ENCODE data around the gene PEX11G. TPM values are rescaled to one million over a fixed set of nuclear protein-coding genes. Genes with fewer than 3 reads are reported as not detected.

PEX11G gene
- total and polyA plus RNA-seq, 9 of the 15 experiments (the other 6 are each of a cell fraction or from before 2014, with no cell fraction given) = 0.07 to 3.2 (median 0.70) TPM; not detected in 1

DNA sequence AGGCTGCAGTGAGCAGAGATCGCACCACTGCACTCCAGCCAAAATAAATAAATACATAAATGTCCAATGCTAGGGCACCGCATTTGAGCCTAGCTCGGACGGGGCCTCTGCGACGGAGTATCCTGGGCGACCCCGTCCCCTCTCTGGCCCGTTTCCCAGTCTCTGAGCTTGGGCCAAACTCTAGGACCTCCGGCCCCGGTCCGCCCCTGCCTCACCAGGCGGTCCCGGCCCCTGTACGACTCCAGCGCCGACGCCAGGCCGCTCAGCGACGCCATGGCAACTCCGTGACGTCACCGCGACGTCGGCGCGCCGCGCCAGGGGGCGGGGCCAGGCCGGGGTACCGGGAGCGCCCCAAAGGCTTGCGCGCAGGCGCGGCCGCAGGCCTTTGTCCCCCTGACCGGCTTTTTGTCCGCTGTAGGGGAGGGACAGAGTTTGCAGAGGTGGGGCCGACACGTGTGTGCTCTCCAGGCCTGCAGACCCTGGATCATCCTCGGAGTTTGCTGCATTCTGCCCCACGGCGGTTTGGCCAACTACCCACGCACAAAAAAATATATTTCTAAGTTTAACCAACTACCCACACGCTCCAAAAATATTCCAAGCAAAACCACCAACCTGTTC lies at the start of gene PEX11G (continued):
- TF ChIP-seq, protein P1, sequence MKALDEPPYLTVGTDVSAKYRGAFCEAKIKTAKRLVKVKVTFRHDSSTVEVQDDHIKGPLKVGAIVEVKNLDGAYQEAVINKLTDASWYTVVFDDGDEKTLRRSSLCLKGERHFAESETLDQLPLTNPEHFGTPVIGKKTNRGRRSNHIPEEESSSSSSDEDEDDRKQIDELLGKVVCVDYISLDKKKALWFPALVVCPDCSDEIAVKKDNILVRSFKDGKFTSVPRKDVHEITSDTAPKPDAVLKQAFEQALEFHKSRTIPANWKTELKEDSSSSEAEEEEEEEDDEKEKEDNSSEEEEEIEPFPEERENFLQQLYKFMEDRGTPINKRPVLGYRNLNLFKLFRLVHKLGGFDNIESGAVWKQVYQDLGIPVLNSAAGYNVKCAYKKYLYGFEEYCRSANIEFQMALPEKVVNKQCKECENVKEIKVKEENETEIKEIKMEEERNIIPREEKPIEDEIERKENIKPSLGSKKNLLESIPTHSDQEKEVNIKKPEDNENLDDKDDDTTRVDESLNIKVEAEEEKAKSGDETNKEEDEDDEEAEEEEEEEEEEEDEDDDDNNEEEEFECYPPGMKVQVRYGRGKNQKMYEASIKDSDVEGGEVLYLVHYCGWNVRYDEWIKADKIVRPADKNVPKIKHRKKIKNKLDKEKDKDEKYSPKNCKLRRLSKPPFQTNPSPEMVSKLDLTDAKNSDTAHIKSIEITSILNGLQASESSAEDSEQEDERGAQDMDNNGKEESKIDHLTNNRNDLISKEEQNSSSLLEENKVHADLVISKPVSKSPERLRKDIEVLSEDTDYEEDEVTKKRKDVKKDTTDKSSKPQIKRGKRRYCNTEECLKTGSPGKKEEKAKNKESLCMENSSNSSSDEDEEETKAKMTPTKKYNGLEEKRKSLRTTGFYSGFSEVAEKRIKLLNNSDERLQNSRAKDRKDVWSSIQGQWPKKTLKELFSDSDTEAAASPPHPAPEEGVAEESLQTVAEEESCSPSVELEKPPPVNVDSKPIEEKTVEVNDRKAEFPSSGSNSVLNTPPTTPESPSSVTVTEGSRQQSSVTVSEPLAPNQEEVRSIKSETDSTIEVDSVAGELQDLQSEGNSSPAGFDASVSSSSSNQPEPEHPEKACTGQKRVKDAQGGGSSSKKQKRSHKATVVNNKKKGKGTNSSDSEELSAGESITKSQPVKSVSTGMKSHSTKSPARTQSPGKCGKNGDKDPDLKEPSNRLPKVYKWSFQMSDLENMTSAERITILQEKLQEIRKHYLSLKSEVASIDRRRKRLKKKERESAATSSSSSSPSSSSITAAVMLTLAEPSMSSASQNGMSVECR (CRISPR knock-in tag; IDR thresholded peaks at IDR 0.05) = peak; percentile 30; the same call in 1 of the 2 replicates
- TF ChIP-seq NR3C1 (CRISPR knock-in tag; IDR thresholded peaks at IDR 0.05) (no peak), ZSCAN32 (CRISPR knock-in tag; IDR thresholded peaks at IDR 0.05) (no peak), PTBP1 (IDR thresholded peaks at IDR 0.05; ENCODE audit: low read depth, low read length) (no peak), ERF (CRISPR knock-in tag; IDR thresholded peaks at IDR 0.05) (no peak), U2AF2 (optimal IDR thresholded peaks at IDR 0.05; ENCODE audit: low read depth, low read length) (no peak), ZNF551 (CRISPR knock-in tag; IDR thresholded peaks at IDR 0.05) (no peak), ZNF121 (CRISPR knock-in tag; conservative IDR thresholded peaks at IDR 0.05) (no peak), ZFP30 (CRISPR knock-in tag; IDR thresholded peaks at IDR 0.05; ENCODE audit: borderline replicate concordance) (no peak), SMAD3 (CRISPR knock-in tag; conservative IDR thresholded peaks at IDR 0.05) (no peak), ARID2 (IDR thresholded peaks at IDR 0.05) (no peak), ZFX (CRISPR knock-in tag; IDR thresholded peaks at IDR 0.05) (peak; percentile 94), POLR2AphosphoS2 (IDR thresholded peaks at IDR 0.05; ENCODE audit: low read length) (no peak)
- TF ChIP-seq, protein P2, sequence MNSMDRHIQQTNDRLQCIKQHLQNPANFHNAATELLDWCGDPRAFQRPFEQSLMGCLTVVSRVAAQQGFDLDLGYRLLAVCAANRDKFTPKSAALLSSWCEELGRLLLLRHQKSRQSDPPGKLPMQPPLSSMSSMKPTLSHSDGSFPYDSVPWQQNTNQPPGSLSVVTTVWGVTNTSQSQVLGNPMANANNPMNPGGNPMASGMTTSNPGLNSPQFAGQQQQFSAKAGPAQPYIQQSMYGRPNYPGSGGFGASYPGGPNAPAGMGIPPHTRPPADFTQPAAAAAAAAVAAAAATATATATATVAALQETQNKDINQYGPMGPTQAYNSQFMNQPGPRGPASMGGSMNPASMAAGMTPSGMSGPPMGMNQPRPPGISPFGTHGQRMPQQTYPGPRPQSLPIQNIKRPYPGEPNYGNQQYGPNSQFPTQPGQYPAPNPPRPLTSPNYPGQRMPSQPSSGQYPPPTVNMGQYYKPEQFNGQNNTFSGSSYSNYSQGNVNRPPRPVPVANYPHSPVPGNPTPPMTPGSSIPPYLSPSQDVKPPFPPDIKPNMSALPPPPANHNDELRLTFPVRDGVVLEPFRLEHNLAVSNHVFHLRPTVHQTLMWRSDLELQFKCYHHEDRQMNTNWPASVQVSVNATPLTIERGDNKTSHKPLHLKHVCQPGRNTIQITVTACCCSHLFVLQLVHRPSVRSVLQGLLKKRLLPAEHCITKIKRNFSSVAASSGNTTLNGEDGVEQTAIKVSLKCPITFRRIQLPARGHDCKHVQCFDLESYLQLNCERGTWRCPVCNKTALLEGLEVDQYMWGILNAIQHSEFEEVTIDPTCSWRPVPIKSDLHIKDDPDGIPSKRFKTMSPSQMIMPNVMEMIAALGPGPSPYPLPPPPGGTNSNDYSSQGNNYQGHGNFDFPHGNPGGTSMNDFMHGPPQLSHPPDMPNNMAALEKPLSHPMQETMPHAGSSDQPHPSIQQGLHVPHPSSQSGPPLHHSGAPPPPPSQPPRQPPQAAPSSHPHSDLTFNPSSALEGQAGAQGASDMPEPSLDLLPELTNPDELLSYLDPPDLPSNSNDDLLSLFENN (IDR thresholded peaks at IDR 0.05; ENCODE audit: low read depth in 2 of 2, low read length in 2 of 2) = no peak
- TF ChIP-seq, protein P3, sequence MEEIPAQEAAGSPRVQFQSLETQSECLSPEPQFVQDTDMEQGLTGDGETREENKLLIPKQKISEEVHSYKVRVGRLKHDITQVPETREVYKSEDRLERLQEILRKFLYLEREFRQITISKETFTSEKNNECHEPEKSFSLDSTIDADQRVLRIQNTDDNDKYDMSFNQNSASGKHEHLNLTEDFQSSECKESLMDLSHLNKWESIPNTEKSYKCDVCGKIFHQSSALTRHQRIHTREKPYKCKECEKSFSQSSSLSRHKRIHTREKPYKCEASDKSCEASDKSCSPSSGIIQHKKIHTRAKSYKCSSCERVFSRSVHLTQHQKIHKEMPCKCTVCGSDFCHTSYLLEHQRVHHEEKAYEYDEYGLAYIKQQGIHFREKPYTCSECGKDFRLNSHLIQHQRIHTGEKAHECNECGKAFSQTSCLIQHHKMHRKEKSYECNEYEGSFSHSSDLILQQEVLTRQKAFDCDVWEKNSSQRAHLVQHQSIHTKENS (CRISPR knock-in tag; IDR thresholded peaks at IDR 0.05) = no peak
- TF ChIP-seq, protein P4, sequence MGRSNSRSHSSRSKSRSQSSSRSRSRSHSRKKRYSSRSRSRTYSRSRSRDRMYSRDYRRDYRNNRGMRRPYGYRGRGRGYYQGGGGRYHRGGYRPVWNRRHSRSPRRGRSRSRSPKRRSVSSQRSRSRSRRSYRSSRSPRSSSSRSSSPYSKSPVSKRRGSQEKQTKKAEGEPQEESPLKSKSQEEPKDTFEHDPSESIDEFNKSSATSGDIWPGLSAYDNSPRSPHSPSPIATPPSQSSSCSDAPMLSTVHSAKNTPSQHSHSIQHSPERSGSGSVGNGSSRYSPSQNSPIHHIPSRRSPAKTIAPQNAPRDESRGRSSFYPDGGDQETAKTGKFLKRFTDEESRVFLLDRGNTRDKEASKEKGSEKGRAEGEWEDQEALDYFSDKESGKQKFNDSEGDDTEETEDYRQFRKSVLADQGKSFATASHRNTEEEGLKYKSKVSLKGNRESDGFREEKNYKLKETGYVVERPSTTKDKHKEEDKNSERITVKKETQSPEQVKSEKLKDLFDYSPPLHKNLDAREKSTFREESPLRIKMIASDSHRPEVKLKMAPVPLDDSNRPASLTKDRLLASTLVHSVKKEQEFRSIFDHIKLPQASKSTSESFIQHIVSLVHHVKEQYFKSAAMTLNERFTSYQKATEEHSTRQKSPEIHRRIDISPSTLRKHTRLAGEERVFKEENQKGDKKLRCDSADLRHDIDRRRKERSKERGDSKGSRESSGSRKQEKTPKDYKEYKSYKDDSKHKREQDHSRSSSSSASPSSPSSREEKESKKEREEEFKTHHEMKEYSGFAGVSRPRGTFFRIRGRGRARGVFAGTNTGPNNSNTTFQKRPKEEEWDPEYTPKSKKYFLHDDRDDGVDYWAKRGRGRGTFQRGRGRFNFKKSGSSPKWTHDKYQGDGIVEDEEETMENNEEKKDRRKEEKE (IDR thresholded peaks at IDR 0.05; ENCODE audit: borderline replicate concordance in 1 of 2, control insufficient read depth in 1 of 2, low read depth in 2 of 2, low read length in 1 of 2) = no peak

Measured in K562 (cell line).